DMS79 (cell line): Measurements from ENCODE around the gene TDRD3.

ENCODE experiments used
- DNase-seq: peaks from one replicate; lab custom pipeline; 2025; lab: John Stamatoyannopoulos, UW

The TDRD3 gene

DNA sequence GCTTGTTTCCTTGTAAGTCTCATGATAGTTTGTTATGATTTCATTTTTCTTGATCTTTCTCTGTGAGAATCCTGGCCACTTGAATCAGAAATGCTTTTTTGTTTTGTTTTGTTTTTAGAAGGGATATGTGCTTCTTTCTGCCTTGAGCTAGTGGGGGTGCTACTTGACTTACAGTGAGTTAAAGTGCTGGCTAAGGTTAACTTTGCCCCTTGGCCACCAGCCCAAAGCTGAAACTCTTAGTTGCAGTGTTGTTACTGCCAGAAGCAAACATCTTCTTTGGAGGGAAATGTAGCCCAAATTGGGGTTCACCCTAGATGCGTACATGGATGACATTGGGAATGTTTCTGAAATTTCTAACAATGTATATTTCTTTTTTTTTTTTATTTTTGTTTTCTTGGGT, 57.4 kb downstream of the TDRD3 start:
- no peak for DNase-seq

DNA sequence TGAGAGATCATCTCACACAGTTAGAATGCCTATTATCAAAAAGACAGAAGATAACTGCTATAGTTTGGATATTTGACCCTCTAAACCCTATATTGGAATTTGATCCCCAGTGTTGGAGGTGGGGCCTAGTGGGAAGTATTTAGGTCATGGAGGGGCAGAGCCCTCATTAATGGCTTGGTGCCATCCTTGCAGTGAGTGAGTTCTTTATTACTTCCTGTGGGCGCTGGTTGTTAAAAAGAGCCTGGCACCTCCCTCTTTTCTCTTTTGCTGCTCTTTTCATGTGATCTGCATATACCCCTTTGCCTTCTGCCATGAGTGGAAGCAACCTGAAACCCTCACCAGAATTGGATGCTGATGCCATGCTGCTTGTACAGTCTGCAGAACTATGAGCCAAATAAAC, 66.8 kb downstream of the TDRD3 start:
- no peak for DNase-seq

DNA sequence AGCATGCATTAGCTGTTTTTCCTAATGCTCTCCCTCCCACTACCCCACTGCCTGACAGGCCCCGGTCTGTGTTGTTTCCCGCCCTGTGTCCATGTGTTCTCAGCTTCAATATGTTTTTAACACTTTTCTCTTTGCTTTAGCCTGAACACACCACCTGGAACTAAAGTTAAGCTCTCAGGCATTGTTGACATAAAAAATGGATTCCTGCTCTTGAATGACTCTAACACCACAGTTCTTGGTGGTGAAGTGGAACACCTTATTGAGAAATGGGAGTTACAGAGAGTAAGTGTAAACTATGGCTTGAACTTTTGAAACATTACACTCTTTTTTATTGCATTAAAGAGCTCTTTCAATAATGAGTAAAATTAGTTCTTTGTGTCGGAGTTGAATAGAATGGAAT, 70.1 kb downstream of the TDRD3 start:
- DNase-seq, result no peak

DNA sequence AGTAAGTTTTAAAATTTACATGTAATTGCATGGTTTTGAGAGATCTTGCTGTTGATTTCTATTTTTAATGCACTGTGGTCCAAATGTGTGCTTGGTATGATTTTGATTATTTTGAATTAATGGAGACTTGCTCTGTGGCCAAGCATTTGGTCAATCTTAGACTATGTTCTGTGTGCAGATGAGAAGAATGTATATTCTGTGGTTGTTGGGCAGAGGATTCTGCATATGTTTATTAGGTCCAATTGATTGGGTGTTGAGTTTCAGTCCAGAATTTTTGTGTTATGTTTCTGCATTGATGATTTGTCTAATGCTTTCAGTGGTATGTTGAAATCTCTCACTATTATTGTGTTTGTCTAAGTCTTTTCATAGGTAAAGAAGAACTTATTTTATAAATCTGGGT, 82.3 kb downstream of the TDRD3 start:
- DNase-seq, result no peak

DNA sequence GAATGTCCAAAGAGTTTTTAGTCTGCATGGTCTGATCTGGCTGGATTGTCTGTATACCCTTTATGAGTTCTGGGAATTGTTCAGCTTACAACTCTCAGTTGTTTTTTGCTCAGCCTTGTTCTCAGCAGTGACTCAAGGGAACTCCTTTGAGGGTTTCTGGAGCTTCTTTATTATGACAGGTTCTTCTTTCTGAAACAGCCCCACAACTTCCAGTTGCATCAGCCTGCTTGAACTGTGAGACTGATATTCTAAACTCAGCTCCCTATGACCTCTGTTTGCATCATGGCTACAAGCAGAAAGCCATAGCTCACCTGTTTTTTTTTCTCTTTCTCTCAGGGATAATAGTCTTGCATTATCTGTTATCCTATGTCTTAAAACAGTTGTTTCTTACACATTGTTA, 85.0 kb downstream of the TDRD3 start:
- DNase-seq, result no peak

DNA sequence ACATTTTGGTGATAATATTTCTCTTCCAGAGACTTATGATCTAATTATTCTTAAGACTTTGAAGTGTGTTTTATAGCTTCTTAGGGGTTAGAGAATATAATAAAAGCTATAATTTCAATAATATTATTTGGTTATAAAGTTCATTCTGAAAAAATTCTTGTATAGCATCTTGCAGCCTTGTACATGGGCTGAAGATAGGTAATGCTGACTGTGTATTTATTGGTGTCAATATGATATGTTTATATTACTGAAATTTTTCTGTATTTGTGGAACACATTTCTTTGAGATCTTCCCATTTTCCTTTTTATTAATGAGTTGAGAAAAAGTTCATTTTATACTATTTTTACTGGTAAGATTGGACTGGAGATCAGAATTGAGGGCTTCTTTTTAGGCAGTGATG, 87.8 kb downstream of the TDRD3 start:
- DNase-seq, result no peak

DNA sequence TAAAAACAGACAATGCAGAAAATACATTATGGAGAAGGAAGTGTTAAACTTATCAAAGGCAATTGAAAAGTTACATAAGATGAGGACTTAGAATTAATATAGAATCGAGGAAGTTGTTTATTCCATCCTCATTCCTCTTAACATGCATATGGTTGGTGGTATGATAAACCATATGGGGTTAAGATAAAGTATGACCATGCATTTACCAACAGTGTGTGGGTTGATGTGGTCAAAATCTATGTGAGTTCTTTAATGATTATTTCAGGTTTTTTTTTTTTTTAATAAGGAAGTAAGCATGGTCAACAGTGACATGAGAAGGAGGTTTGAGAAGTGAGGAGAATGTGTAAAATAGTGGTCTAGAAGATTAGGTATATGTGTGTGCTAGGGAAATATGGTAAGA, 94.5 kb downstream of the TDRD3 start:
- no peak for DNase-seq

DNA sequence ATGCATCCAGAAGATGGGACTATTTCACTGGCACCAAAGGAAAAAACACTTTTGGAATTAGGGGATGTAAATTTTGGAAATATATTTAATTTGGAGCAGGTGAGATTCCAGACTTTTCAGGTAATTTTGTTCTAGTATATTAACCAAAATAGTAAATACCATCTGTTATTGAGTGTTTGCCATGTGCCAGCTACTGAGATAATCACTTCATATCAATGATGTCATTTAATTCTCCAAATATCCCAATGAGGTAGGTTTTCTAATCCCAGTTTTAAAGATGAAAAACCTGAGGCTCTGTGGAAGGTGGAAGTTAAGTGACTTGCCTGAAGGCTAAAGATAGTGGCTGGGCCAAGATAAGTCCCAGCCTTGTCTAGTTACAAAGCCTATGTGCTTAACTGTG, 95.2 kb downstream of the TDRD3 start:
- no peak for DNase-seq

DNA sequence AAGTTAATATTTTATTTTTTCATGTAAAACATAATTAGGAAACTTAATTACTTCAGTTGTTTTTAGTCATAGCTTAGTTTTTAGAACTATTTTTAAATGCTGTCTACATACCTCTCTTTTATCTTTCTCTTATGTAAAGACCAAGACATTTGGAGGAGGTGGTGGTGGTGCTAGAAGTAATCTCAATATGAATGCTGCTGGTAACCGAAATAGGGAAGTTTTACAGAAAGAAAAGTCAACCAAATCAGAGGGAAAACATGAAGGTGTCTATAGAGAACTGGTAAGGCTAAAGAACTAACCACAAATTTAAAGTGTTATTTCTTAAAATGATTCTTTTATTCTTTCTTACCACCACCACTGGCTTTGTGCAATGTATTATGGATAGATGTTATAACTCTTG, 97.3 kb downstream of the TDRD3 start:
- DNase-seq, result no peak

DNA sequence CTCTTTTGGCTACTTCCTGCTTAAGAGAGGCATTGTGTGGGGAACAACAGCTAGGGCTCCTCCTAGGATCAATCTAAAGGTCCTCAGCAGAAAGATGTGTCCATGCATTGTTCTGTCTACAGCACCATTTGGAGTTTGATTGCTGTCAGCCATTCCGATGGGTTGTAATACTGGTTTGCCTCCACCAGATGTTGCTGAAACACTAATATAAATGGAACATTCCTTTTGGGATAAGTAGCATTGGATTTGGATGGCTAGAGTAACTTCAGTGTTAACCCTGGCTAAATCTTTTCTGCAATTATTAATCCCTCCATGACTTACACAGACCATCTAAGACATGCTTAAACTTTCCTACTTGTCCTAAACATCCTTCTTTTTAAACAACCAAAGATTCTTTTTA, 104.2 kb downstream of the TDRD3 start:
- DNase-seq, result no peak

DNA sequence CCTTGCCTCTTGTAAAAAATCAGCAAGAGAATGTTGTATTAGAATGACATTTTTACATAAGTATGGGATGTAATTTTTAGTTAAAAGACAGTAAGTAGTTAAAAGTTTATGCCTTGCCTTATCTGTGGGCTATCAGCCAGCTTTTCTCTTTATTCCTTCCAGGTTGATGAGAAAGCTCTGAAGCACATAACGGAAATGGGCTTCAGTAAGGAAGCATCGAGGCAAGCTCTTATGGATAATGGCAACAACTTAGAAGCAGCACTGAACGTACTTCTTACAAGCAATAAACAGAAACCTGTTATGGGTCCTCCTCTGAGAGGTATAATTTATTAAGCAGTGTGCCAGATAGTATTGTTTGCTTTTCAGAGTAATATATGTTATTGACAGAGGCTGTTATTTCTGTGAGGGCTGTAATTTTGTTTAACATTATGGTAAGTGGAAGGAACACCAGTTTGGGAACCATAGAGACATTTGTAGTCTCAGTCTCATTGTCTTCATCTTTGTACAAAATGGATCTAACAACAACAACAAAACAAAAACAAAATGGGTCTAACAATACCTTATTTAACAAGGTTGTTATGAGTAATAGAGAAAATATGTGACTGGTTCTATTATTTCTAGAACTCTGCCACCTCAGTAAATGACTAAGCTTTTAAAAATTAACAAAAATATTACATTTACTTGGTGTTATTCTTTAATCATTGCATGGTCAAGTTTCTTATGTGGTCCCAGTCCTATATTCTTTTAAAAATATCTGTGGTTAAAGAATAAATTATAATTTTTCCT, 112.8 kb downstream of the TDRD3 start:
- no peak for DNase-seq

DNA sequence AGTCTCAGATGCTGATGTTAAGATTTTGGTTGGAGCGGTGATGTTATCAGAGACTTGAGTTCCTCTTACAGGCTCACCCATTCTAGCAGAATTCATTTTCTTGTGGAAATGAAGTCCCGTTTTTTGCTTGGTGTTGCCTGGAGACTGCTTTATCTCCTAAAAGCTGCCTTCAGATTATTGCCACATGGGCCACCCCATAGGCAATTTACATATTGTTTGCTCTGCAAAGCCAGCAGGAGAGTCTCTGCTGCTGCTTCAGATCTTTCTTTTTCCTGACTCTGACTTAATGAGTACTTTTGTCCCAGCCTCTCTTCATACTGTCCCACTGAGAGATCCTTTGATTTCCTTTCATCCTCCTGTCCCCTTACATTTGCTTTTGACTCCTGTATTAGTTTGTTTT, 114.6 kb downstream of the TDRD3 start:
- no peak for DNase-seq

DNA sequence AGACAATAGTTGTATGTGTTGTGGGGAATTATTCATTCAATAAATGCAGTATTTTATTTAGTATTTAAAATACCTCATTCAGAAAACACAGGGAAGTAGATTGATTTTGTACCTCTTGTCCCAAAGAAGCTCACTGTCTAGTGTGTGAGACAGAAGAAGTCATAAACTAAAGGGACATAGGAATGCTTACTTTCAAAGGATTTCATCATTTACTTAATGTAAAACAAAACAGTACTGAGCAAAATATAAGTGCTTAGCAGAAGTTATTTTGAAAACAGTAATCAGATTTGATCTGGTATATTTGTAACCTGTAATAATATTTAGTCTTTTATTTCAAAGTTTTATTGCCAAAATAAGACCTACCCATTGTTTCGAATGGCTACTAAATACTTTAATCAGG, 117.9 kb downstream of the TDRD3 start:
- no peak for DNase-seq

DNA sequence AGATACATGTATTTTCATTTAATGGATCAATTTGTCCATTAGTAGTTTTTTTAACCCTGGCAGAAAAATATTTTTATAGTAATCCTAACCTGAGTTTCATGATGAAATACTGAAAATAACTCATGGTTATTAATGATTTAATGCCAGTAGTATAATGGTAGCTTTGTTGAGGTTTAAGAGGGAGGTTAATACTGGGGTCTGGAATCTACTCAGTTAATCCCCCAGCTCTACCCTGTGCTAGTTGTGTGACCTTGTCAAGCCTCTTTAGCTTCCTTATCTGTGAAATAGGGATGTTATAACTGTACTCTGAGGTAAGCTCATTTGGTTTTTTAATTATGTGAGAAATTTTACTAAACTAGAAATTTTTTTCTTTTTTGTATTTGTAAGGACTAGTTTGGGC, 122.5 kb downstream of the TDRD3 start:
- DNase-seq, result no peak

DNA sequence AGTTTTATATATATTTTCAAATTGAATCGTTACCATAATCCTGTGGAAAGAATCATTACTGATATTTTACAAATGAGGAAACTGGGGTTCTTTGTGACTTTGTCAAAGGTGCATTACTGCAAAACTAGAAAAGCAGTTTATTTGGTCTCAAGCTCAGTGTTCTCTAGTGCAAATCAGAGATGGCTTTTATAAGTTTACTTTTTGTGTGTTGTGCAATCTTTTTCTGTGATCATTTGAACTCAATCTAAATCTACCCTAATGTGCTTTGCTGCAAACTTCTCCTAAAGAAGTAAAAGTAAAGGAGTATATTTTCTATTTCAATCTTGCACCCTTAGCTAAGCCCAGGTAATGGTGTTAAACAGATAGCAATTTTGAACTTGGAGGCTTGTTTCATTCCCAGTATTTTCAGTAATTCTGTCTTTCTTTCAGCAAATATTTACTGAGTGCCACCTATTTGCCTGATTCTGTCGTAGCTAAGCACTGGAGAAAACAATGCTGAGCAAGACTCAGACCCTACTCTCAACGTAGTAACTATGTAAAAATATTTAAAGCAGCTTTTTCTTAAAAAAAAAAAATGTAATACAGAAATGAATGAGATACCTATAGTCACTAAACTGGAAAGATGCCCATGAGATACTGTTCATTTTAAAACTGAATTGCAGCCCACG, 124.0 kb downstream of the TDRD3 start:
- DNase-seq, result no peak

DNA sequence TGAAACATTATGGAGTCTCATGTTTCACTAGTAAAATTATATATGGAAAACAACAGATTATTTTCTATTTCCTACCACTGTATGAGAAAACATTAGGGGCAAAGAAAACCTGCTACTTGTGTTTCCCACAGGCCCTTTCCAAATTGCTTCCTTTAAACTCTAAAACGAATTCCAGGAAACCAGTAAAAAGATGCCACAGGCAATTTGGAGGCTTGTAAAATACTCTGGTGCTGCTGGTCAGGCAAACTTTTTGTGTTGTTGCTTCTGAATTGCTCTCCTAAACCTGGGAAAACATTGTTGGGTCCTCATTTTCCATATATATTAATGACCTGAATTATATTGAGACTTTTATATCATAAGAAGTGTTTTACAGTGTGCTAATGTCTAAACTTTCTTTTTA, 141.5 kb downstream of the TDRD3 start:
- no peak for DNase-seq

DNA sequence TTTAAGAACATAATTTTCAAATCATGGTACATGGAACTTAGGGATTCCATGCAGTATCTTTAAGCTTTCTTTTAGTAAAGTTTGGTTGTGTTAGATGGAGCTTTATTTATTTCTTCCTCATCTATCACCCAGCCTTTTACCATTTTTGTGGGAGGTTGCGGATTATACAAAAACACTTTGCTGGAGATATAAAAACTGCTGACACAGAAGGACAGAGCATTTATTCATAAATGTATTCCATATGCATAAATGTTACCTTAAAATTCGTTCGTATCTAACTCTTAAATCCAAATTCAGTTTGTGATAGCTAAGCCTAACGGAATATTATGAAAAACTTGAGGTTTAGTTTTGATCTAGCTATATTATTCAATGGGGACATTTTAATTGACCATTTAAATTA, 143.3 kb downstream of the TDRD3 start:
- no peak for DNase-seq

DNA sequence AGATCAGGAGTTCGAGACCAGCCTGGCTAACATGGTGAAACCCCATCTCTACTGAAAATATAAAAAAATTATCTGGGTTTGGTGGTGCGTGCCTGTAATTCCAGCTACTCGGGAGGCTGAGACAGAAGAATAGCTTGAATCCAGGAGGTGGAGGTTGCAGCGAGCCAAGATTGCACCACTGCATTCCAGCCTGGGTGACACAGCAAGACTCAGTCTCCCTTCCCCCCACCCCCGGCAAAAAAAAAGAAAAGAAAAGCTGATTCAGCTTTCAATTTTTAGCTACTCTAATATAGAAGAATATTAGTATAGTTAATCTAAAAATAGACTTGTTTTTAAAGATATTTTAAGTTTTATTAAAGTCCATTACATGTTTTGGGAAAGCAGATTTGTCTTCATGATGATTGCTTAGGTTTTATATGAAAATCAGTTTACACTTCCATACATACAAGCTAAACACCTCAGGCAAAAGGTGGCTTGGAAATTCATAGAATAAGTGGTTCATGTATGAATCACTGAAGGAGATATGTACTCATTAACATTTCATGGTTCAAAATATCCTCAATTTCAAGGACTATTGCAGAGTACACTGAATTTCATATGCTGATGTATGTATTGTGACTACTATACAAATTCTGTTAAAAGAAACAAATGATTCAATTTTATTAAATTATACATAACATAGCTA, 165.2 kb downstream of the TDRD3 start:
- DNase-seq, result no peak

DNA sequence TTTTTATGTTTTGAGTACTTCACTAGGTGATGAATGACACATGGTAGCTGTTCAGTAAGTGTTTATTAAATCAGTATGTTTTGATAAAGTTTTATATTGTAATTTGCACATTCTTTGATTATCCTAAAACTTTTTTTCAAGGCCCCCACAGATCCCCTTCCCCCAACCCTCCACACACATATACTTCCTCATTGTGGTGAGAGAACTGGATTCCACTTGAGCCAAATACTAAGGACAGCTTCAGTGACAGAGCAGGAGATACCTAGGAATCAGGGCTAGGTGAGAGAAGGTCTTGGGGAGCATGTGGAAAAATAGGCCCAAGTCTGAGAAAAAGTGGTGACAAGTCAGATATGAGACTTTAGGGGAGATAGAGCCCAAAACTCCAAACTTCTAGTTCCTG, 174.6 kb downstream of the TDRD3 start:
- DNase-seq, result no peak

DNA sequence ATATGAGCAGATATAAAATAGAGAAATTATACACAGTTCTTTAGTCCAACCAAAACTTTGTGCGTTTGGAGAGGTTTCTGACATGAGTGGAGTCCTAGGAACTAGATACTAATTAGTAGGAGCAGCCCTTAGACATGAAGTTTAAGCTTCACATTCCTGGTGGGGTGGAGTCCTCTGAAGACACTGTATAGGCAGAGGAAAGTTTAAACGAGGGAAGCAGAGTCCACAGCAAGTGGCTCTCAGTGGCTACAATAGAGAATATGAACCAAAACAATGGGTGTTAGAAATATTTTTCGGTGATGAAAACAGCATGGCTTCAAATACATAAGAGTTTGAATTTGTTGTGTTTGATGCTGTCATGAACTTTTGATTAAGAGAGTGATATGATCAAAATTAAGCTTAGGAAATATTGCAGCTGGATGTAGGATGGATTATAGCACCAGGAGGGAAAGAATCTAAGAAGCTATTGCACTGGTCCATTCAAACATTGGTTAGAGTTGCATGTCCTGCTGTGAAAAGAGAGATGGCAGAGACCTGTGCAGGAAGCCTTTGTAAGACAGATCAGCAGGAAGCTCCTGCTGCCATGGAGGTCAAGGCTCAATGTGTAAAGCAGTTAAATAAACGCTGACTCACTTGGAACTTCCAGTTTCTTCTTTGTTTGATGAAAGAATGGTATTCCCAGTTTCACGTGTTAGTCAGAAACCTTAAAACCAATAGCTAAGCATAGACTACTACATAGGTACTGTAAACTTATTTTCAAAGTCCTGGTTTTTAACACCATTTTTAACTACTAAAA, 175.2 kb downstream of the TDRD3 start:
- DNase-seq, result no peak

DNA sequence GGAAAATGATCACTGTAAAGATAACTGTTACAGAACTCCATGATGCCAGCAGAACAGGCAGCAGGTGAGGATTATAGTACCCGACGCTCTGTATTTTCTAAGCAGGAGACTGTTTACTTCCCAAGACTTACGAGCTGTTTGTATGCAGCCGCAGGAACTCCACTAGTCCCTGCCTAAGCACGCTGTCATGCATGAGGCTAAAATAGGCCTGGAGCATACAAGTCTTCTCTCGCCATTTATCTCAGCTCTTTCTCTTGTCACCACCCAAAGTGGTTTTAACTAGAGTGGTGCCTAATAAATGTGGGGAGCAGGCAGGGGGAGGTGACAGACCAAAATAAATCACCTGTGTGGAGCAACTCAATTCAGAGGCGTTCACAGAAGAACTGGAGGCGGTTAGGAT, 175.8 kb downstream of the TDRD3 start:
- no peak for DNase-seq

DNA sequence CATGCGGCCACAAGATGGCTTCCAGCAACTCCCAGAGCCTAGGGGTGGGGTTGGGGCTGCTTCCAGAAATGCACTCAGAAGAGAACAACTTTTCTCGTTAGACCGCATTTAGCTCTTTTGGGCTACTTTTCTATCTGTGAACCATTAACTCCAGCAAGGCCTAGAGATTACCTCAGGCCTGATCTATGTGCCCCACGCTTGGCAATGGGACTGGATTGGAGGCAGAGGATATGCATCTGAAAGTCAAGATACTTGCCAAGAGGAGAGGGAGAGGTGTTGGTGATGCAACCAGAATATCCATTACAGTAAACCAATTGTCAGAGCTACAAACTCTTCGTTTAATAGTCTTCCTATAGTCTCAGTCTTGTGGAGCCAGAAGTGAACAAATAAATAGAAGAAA, 177.7 kb downstream of the TDRD3 start:
- no peak for DNase-seq

DNA sequence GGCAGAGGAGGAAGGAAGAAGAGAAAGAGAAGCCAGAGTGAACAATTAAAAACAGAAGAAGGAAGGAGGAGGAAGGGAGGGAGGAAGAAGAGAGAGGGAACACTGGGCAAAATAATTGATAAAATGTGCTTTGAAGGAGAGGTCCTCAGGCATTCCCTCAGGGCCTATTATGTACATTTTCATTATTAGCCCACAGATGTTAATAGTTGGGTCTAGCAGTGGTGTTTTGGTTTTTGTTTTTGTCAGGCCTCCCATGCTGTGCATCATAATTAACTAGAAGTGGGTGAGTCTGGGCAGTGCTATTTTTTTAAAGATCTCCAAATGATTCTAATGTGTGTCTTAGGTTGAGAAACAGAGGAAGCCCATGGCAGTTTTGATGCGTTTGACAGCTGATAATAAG, 178.1 kb downstream of the TDRD3 start:
- no peak for DNase-seq
